Breast epithelium (tissue), 4 donors: ENCODE results near the gene TMEM19. TPM values are rescaled to one million over a fixed set of nuclear protein-coding genes. Genes with fewer than 3 reads are reported as not detected.
A peak's percentile ranks its signal among the peaks of the same experiment; 100 is the strongest.

Experiments
- DNase-seq, 2 donors: peaks; one replicate each; pipeline ENCODE4 v3.0.0-alpha.2; 2019; ENCODE audit warnings: low spot score in 2 of 2
- H3K27ac ChIP-seq, 2 donors: fragments of 200-600 bp; sonication (generic) in 1 of 2; one replicate each; pipeline ENCODE4 v1.5.1; 2016 to 2019; ENCODE audit warnings: mild to moderate bottlenecking in 1 of 2
- H3K27me3 ChIP-seq, 2 donors: fragments of 200-600 bp; sonication (generic) in 1 of 2; one replicate each; pipeline versions ENCODE4 v1.5.1 to v1.6.0; 2017 to 2019; ENCODE audit warnings: control low read depth in 1 of 2, mild to moderate bottlenecking in 1 of 2
- H3K36me3 ChIP-seq: fragments of 200-600 bp; one replicate; pipeline ENCODE4 v1.5.1; 2019
- H3K4me1 ChIP-seq, 2 donors: fragments of 200-600 bp; sonication (generic); one replicate each; pipeline ENCODE4 v1.5.1; 2016 to 2019; ENCODE audit warnings: control low read depth in 1 of 2
- H3K4me3 ChIP-seq, 3 donors: fragments of 200-600 bp; sonication (generic); 1 replicate in 2 of 3; 2 replicates in 1 of 3; pipeline ENCODE4 v1.5.1; 2016 to 2019; ENCODE audit warnings: mild to moderate bottlenecking in 3 of 3, moderate library complexity in 2 of 3
- H3K9me3 ChIP-seq, 2 donors: fragments of 200-600 bp; sonication (generic) in 1 of 2; one replicate each; pipeline ENCODE4 v1.5.1; 2016 to 2019; ENCODE audit warnings: control low read depth in 1 of 2
- CTCF ChIP-seq, 3 donors: fragments of 450-650 bp; IDR thresholded peaks; one replicate each; pipeline ENCODE4 v1.5.1; 2016 to 2017; ENCODE audit warnings: antibody characterized with exemption in 3 of 3, mild to moderate bottlenecking in 3 of 3, moderate library complexity in 3 of 3
- POLR2A ChIP-seq: fragments of 450-650 bp; IDR thresholded peaks from one replicate; pipeline ENCODE4 v1.6.1; 2016; ENCODE audit warnings: antibody characterized with exemption, mild to moderate bottlenecking, moderate library complexity
- POLR2AphosphoS5 ChIP-seq, 3 donors: sonication (generic); formaldehyde crosslinking; IDR thresholded peaks; one replicate each; pipeline ENCODE4 v1.6.1; 2017; ENCODE audit warnings: antibody characterized with exemption in 3 of 3
- intact Hi-C: fragments of 100-400 bp; cut with DNase I; formaldehyde crosslinking; loops from one replicate; pipeline ENCODE4 v1.15.1; 2023; ENCODE audit warnings: low total_unique reads
- total RNA-seq, 3 donors: library from RNA; depleted of rRNA; stranded (reverse); fragments of >200 nt; gene quantifications; one replicate each; pipeline ENCODE4 v1.1.0, GENCODE V29; 2016

Gene TMEM19
- total RNA-seq, 3 donors from 2014 or later = 13.0 to 29.0 (median 13.4) TPM

DNA sequence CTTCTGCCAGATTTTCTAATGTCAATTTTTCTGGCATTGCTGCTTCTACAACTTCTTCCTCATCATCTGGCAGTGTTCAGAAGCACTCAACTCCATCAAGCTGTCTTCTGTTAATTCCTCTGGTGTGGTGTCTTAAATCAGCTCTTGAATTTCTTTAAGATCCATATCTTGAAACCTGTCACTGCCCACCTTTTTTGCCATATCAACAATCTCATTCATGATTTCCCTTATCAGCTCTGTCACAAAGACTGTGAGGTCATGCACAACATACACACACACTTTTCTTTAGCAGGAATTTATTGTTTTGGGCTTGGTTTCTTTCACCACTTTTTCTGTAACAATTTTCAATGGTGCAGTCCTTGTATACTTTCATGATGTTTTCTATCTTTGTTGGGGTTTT lies 14.6 kb upstream of the TMEM19 start:
- Histone ChIP-seq H3K4me3 (no peak overlapping the region), H3K36me3 (no peaks in the 10 kb centered on the region), H3K4me1 (no peaks in the 10 kb centered on the region), H3K9me3 (no peaks in the 10 kb centered on the region), H3K27ac (no peak overlapping the region), H3K27me3 (no peaks in the 10 kb centered on the region)
- intact Hi-C loops = loop anchor here (2.0 kb wide), 1 partner anchor 77 kb away; no protein-coding TSS in a partner anchor
- TF ChIP-seq POLR2A (no peak), CTCF (IDR thresholded peaks at IDR 0.05) (no peak), POLR2AphosphoS5 (IDR thresholded peaks at IDR 0.05) (no peak)
- DNase-seq = no peak

DNA sequence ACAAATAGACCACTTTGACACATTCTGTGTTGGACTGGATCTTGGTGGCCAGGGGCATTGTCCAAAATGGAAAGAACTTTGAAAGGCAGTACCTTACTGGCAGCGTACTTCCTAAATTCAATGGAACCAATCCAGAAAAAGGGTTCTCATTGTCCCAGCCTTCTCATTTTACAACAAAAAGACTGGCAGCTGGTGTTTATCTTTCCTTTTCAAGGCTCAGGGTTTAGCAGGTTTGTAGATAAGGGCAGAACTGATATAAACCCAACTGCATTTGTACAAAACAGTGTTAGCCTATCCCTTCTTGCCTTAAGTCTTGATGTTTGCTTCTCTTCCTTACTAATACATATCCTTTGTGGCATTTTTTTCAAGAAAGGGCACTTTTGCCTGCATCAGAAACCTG lies 14.1 kb upstream of the TMEM19 start:
- H3K4me1 ChIP-seq = no peaks in the 10 kb centered on the region
- no peaks in the 10 kb centered on the region for H3K27me3 ChIP-seq
- no peaks in the 10 kb centered on the region for H3K36me3 ChIP-seq
- intact Hi-C loops = loop anchor here (2.0 kb wide), 1 partner anchor 77 kb away; no protein-coding TSS in a partner anchor
- no peak for DNase-seq
- H3K4me3 ChIP-seq = no peak overlapping the region
- no peak overlapping the region for H3K27ac ChIP-seq
- TF ChIP-seq POLR2A (no peak), POLR2AphosphoS5 (IDR thresholded peaks at IDR 0.05) (no peak), CTCF (IDR thresholded peaks at IDR 0.05) (no peak)
- no peaks in the 10 kb centered on the region for H3K9me3 ChIP-seq

GRCh38 chr12:71682466-71682865 lies 3.4 kb upstream of the TMEM19 start:
- Histone ChIP-seq H3K27me3 (no peaks in the 10 kb centered on the region), H3K4me1 (no peaks in the 10 kb centered on the region), H3K9me3 (no peaks in the 10 kb centered on the region), H3K36me3 (no peaks in the 10 kb centered on the region), H3K4me3 (no peak overlapping the region), H3K27ac (no peak overlapping the region)
- TF ChIP-seq POLR2AphosphoS5 (IDR thresholded peaks at IDR 0.05) = no peak
- TF ChIP-seq POLR2A = no peak
- TF ChIP-seq CTCF (IDR thresholded peaks at IDR 0.05) = no peak
- no peak for DNase-seq
- intact Hi-C loops = no loop called here

- no peak for DNase-seq
- no peaks in the 10 kb centered on the region for H3K9me3 ChIP-seq
- TF ChIP-seq POLR2A = no peak
- no peak for TF ChIP-seq CTCF (IDR thresholded peaks at IDR 0.05)
- no peak for TF ChIP-seq POLR2AphosphoS5 (IDR thresholded peaks at IDR 0.05)
- no peak overlapping the region for H3K27ac ChIP-seq
- peak overlapping the region in 2 of 3 donors; percentile 20 to 33 for H3K4me3 ChIP-seq
- no peaks in the 10 kb centered on the region for H3K36me3 ChIP-seq
- intact Hi-C loops = no loop called here
- no peaks in the 10 kb centered on the region for H3K27me3 ChIP-seq
- no peaks in the 10 kb centered on the region for H3K4me1 ChIP-seq
Observed at GRCh38 chr12:71683633-71684032, 2.2 kb upstream of the TMEM19 start.

DNA sequence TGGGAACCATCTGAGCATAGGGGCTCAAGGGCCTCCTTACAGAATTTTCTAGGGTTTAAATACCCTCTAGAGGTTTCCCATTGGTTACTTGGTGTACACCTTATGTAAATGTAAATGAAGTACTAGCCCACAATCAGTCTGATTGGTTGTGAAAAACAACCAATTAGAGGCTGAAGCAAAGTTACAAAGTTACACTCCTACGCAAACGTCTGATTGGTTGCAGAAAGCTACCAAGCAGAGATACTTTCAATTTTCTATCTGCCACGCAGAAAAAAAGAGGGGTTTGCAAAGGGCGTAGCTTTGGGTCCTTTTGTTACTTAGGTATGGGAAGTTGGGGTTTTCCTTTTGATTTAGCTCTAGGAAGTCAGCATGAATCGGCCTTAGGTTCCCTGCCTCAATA lies 1.8 kb upstream of the TMEM19 start:
- no peak overlapping the region for H3K27ac ChIP-seq
- H3K4me3 ChIP-seq = peak overlapping the region in 2 of 3 donors; percentile 20 to 33
- TF ChIP-seq POLR2A (no peak), POLR2AphosphoS5 (IDR thresholded peaks at IDR 0.05) (no peak), CTCF (IDR thresholded peaks at IDR 0.05) (no peak)
- intact Hi-C loops = no loop called here
- no peaks in the 10 kb centered on the region for H3K4me1 ChIP-seq
- H3K27me3 ChIP-seq = no peaks in the 10 kb centered on the region
- no peak for DNase-seq
- no peaks in the 10 kb centered on the region for H3K9me3 ChIP-seq
- H3K36me3 ChIP-seq = no peaks in the 10 kb centered on the region
